PFSK-1 (cell line): Measurements from ENCODE around the gene HSF2BP.

ENCODE experiments used
- FOXP2 ChIP-seq: optimal IDR thresholded peaks from 2 replicates; pipeline ENCODE3; 2011; ENCODE audit warnings: borderline replicate concordance, control low read depth, inconsistent platforms; ENCODE audit not compliant: insufficient read depth; ENCODE audit errors: extremely low read length, extremely low read depth
- POLR2AphosphoS5 ChIP-seq: IDR thresholded peaks from 2 replicates; pipeline ENCODE4 v1.6.1; 2012; ENCODE audit warnings: low read depth, mild to moderate bottlenecking, control low read depth, low read length, moderate library complexity
- REST ChIP-seq, 2 experiments: IDR thresholded peaks; 2 replicates each; pipeline versions ENCODE4 v1.6.1 to v1.8.0; 2011 to 2012; ENCODE audit warnings: low read depth in 2 of 2, low read length in 2 of 2, control low read depth in 1 of 2, inconsistent platforms in 1 of 2, mild to moderate bottlenecking in 1 of 2, moderate library complexity in 1 of 2; ENCODE audit not compliant: insufficient read depth in 1 of 2
- SIN3A ChIP-seq: IDR thresholded peaks from 2 replicates; pipeline ENCODE4 v1.6.1; 2012; ENCODE audit warnings: mild to moderate bottlenecking, low read length, moderate library complexity, borderline replicate concordance; ENCODE audit not compliant: insufficient read depth
- TAF1 ChIP-seq: IDR thresholded peaks from 2 replicates; pipeline ENCODE4 v1.6.1; 2012; ENCODE audit warnings: low read length, control low read depth, borderline replicate concordance; ENCODE audit not compliant: insufficient read depth

Gene HSF2BP

GRCh38 chr21:43657355-43658087 is 1.8 kb downstream of the HSF2BP start:
- TF ChIP-seq TAF1 (no peak), FOXP2 (no peak), POLR2AphosphoS5 (no peak), REST (IDR thresholded peaks at IDR 0.05; ENCODE audit: insufficient read depth in 1 of 2, low read depth in 2 of 2, low read length in 2 of 2) (no peak), SIN3A (no peak)

- TF ChIP-seq SIN3A (no peak), TAF1 (no peak), POLR2AphosphoS5 (no peak), FOXP2 (no peak), REST (IDR thresholded peaks at IDR 0.05; ENCODE audit: insufficient read depth in 1 of 2, low read depth in 2 of 2, low read length in 2 of 2) (no peak)
Observed at GRCh38 chr21:43654806-43655489, 4.3 kb downstream of the HSF2BP start.

GRCh38 chr21:43653626-43654025 is 5.7 kb downstream of the HSF2BP start:
- no peak for TF ChIP-seq SIN3A
- TF ChIP-seq REST (IDR thresholded peaks at IDR 0.05; ENCODE audit: insufficient read depth in 1 of 2, low read depth in 2 of 2, low read length in 2 of 2) = no peak
- no peak for TF ChIP-seq POLR2AphosphoS5

GRCh38 chr21:43652616-43653015 is 6.7 kb downstream of the HSF2BP start:
- TF ChIP-seq POLR2AphosphoS5 (no peak), TAF1 (no peak), FOXP2 (no peak)

- TF ChIP-seq REST (IDR thresholded peaks at IDR 0.05; ENCODE audit: insufficient read depth in 1 of 2, low read depth in 2 of 2, low read length in 2 of 2) (no peak), SIN3A (no peak), FOXP2 (no peak), TAF1 (no peak), POLR2AphosphoS5 (no peak)
Observed at GRCh38 chr21:43648171-43648570, 11.1 kb downstream of the HSF2BP start.
